ENCODE data around the gene CASP10. TPM values are rescaled to one million over a fixed set of nuclear protein-coding genes. Genes with fewer than 3 reads are reported as not detected.
A peak's percentile ranks its signal among the peaks of the same experiment; 100 is the strongest.

Gene CASP10
- total and polyA plus RNA-seq, 2 of the 13 experiments (the other 11 are each of a cell fraction or from before 2014, with no cell fraction given): 22.2 to 23.8 TPM

DNA sequence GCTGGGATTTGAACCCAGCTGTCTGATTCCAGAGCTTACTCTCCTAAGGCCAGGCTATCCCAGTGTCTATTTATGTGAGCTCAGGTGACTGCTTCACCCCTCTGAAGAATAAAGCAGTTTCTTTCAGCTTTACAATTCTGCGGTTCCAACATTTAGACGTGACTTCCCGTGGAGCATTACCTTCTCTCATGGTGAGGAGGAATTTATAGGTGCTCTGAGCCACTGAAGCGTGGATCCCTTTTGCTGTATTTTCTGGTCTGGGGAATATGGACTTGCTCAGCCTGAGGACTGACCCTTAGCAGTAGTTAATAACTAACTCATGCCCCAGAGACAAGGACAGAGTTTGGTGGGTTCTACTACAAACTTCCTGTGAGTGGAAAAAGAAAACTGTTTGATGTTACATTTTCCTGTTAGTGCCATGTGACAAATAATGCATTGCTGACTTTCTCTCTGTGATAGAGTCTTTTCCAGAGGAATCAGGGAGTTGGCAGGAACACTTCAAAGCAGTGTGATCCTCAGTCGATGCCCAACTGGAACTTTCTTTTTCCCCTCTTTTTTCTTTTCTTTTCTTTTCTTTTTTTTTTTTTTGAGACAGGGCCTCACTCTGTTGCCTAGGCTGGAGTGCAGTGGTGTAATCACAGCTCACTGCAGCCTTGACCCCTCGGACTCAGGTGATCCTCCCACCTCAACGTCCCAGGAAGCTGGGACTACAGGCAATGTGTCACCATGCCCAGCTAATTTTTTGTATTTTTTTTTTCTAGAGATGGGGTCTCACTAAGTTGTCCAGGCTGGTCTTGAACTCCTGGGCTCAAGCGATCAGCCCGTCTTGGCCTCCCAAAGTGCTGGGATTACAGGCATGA lies 21.9 kb downstream of the CASP10 start (continued):
- TF ChIP-seq ZNF562 (CRISPR knock-in tag; IDR thresholded peaks at IDR 0.05; ENCODE audit: borderline replicate concordance) (no peak), PBX3 (CRISPR knock-in tag; IDR thresholded peaks at IDR 0.05; ENCODE audit: borderline replicate concordance) (no peak), REL (CRISPR knock-in tag; conservative IDR thresholded peaks at IDR 0.05) (no peak), FOXP1 (IDR thresholded peaks at IDR 0.05) (peak; percentile 81), FOXP1 (CRISPR knock-in tag; IDR thresholded peaks at IDR 0.05) (peak; percentile 68), MAF1 (CRISPR knock-in tag; IDR thresholded peaks at IDR 0.05; ENCODE audit: borderline replicate concordance) (0 out of 2 replicates have a peak, but pooled peaks have one; percentile 51), JDP2 (CRISPR knock-in tag; IDR thresholded peaks at IDR 0.05; ENCODE audit: borderline replicate concordance) (no peak), BRD4 (CRISPR knock-in tag; IDR thresholded peaks at IDR 0.05) (peak; percentile 35), NR2F6 (IDR thresholded peaks at IDR 0.05) (peak; percentile 90), NR2F6 (CRISPR knock-in tag; IDR thresholded peaks at IDR 0.05) (peak; percentile 93), MED8 (CRISPR knock-in tag; IDR thresholded peaks at IDR 0.05; ENCODE audit: insufficient replicate concordance) (peak; percentile 43), RXRB (CRISPR knock-in tag; IDR thresholded peaks at IDR 0.05; ENCODE audit: borderline replicate concordance) (peak; percentile 76), SKI (IDR thresholded peaks at IDR 0.05; ENCODE audit: partially characterized antibody) (no peak), ZSCAN25 (CRISPR knock-in tag; IDR thresholded peaks at IDR 0.05) (no peak), ZNF160 (CRISPR knock-in tag; IDR thresholded peaks at IDR 0.05) (no peak; the same call in 1 of the 2 replicates), ZNF138 (CRISPR knock-in tag; IDR thresholded peaks at IDR 0.05; ENCODE audit: low read depth) (no peak), DMTF1 (CRISPR knock-in tag; IDR thresholded peaks at IDR 0.05) (no peak), ZNF878 (CRISPR knock-in tag; IDR thresholded peaks at IDR 0.05) (no peak; the same call in 1 of the 2 replicates), ZNF354B (CRISPR knock-in tag; IDR thresholded peaks at IDR 0.05) (peak; percentile 65; the same call in 1 of the 2 replicates), ZNF549 (CRISPR knock-in tag; IDR thresholded peaks at IDR 0.05) (no peak)
- TF ChIP-seq, protein P1, sequence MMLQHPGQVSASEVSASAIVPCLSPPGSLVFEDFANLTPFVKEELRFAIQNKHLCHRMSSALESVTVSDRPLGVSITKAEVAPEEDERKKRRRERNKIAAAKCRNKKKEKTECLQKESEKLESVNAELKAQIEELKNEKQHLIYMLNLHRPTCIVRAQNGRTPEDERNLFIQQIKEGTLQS (CRISPR knock-in tag; IDR thresholded peaks at IDR 0.05): no peak; the same call in 1 of the 2 replicates
- TF ChIP-seq, protein P2, sequence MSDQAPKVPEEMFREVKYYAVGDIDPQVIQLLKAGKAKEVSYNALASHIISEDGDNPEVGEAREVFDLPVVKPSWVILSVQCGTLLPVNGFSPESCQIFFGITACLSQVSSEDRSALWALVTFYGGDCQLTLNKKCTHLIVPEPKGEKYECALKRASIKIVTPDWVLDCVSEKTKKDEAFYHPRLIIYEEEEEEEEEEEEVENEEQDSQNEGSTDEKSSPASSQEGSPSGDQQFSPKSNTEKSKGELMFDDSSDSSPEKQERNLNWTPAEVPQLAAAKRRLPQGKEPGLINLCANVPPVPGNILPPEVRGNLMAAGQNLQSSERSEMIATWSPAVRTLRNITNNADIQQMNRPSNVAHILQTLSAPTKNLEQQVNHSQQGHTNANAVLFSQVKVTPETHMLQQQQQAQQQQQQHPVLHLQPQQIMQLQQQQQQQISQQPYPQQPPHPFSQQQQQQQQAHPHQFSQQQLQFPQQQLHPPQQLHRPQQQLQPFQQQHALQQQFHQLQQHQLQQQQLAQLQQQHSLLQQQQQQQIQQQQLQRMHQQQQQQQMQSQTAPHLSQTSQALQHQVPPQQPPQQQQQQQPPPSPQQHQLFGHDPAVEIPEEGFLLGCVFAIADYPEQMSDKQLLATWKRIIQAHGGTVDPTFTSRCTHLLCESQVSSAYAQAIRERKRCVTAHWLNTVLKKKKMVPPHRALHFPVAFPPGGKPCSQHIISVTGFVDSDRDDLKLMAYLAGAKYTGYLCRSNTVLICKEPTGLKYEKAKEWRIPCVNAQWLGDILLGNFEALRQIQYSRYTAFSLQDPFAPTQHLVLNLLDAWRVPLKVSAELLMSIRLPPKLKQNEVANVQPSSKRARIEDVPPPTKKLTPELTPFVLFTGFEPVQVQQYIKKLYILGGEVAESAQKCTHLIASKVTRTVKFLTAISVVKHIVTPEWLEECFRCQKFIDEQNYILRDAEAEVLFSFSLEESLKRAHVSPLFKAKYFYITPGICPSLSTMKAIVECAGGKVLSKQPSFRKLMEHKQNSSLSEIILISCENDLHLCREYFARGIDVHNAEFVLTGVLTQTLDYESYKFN (CRISPR knock-in tag; conservative IDR thresholded peaks at IDR 0.05): peak; percentile 99

All from HepG2 (cell line).